BLaER1 (cell line): ENCODE results near the gene SLC9C1.
"Not testable (repeated sequence)": the region's sequence is repeated elsewhere in the genome, so short reads cannot be mapped to it uniquely, and the experiment has no call there.

Experiments
- H3K27ac ChIP-seq: shearing (Covaris generic); formaldehyde crosslinking; 2 replicates; pipeline ENCODE4 v1.8.1; 2022
- H3K27me3 ChIP-seq: shearing (Covaris generic); formaldehyde crosslinking; 2 replicates; pipeline ENCODE4 v1.8.1; 2022
- H3K36me3 ChIP-seq: shearing (Covaris generic); formaldehyde crosslinking; 2 replicates; pipeline ENCODE4 v1.8.1; 2022
- H3K4me1 ChIP-seq: shearing (Covaris generic); formaldehyde crosslinking; 2 replicates; pipeline ENCODE4 v1.8.1; 2022
- H3K4me2 ChIP-seq: shearing (Covaris generic); formaldehyde crosslinking; 2 replicates; pipeline ENCODE4 v1.8.1; 2022
- H3K4me3 ChIP-seq: shearing (Covaris generic); formaldehyde crosslinking; 2 replicates; pipeline ENCODE4 v1.8.1; 2022
- H3K9ac ChIP-seq: shearing (Covaris generic); formaldehyde crosslinking; 2 replicates; pipeline ENCODE4 v1.8.1; 2022
- H3K9me3 ChIP-seq: shearing (Covaris generic); formaldehyde crosslinking; 2 replicates; pipeline ENCODE4 v1.8.1; 2022
- H4K20me1 ChIP-seq: shearing (Covaris generic); formaldehyde crosslinking; 2 replicates; pipeline ENCODE4 v1.8.1; 2022
- Cebpa-rat ChIP-seq: shearing (Covaris generic); IDR thresholded peaks from 2 replicates; pipeline ENCODE4 v1.8.1; 2022

SLC9C1 gene

GRCh38 chr3:112200317-112200666 is 93.7 kb downstream of the SLC9C1 start:
- Histone ChIP-seq H3K4me1 (no peaks in the 10 kb centered on the region), H3K27me3 (no peaks in the 10 kb centered on the region), H3K4me2 (no peak overlapping the region), H3K36me3 (no peaks in the 10 kb centered on the region), H3K27ac (no peak overlapping the region), H3K9me3 (no peaks in the 10 kb centered on the region), H3K4me3 (no peak overlapping the region), H3K9ac (no peak overlapping the region), H4K20me1 (no peaks in the 10 kb centered on the region)
- no peak for TF ChIP-seq Cebpa-rat

GRCh38 chr3:112199622-112200316 is 94.2 kb downstream of the SLC9C1 start:
- Histone ChIP-seq H3K4me3 (no peak overlapping the region), H3K27me3 (no peaks in the 10 kb centered on the region), H3K36me3 (no peaks in the 10 kb centered on the region), H3K4me2 (no peak overlapping the region), H3K9me3 (no peaks in the 10 kb centered on the region), H3K4me1 (no peaks in the 10 kb centered on the region), H4K20me1 (no peaks in the 10 kb centered on the region), H3K27ac (no peak overlapping the region), H3K9ac (no peak overlapping the region)
- no peak for TF ChIP-seq Cebpa-rat

GRCh38 chr3:112197131-112197530 is 96.9 kb downstream of the SLC9C1 start:
- peaks cover 22% of the 10 kb centered on the region for H3K9me3 ChIP-seq
- no peaks in the 10 kb centered on the region for H3K4me1 ChIP-seq
- H3K36me3 ChIP-seq: no peaks in the 10 kb centered on the region
- no peak for TF ChIP-seq Cebpa-rat
- H3K4me3 ChIP-seq: no peak overlapping the region
- no peak overlapping the region for H3K4me2 ChIP-seq
- no peak overlapping the region for H3K9ac ChIP-seq
- H3K27ac ChIP-seq: no peak overlapping the region
- no peaks in the 10 kb centered on the region for H4K20me1 ChIP-seq
- H3K27me3 ChIP-seq: no peaks in the 10 kb centered on the region

GRCh38 chr3:112187300-112187699 is 106.7 kb downstream of the SLC9C1 start:
- Histone ChIP-seq H3K4me1 (no peaks in the 10 kb centered on the region), H3K9ac (no peak overlapping the region), H3K4me3 (no peak overlapping the region)

GRCh38 chr3:112185423-112186035 is 108.5 kb downstream of the SLC9C1 start:
- H3K9ac ChIP-seq, H3K27ac ChIP-seq, H3K4me1 ChIP-seq, H3K36me3 ChIP-seq, H3K27me3 ChIP-seq, H3K4me3 ChIP-seq, H4K20me1 ChIP-seq, H3K9me3 ChIP-seq: not testable (repeated sequence)
- H3K4me2 ChIP-seq: peak overlapping the region; percentile 49

More at GRCh38 chr3:112187300-112187699, 106.7 kb downstream of the SLC9C1 start:
- Histone ChIP-seq H3K27me3 (no peaks in the 10 kb centered on the region), H4K20me1 (no peaks in the 10 kb centered on the region), H3K9me3 (no peaks in the 10 kb centered on the region), H3K27ac (no peak overlapping the region), H3K4me2 (no peak overlapping the region), H3K36me3 (no peaks in the 10 kb centered on the region)
- TF ChIP-seq Cebpa-rat: no peak

- H4K20me1 ChIP-seq: no peaks in the 10 kb centered on the region
- no peak overlapping the region for H3K4me2 ChIP-seq
- H3K27me3 ChIP-seq: no peaks in the 10 kb centered on the region
- H3K4me1 ChIP-seq: no peaks in the 10 kb centered on the region
- no peaks in the 10 kb centered on the region for H3K9me3 ChIP-seq
- H3K27ac ChIP-seq: no peak overlapping the region
- no peak for TF ChIP-seq Cebpa-rat
- no peaks in the 10 kb centered on the region for H3K36me3 ChIP-seq
- H3K9ac ChIP-seq: no peak overlapping the region
- H3K4me3 ChIP-seq: no peak overlapping the region
Measured at GRCh38 chr3:112175646-112176045, 118.4 kb downstream of the SLC9C1 start.

GRCh38 chr3:112175037-112175436 is 119.0 kb downstream of the SLC9C1 start:
- no peak overlapping the region for H3K4me3 ChIP-seq
- H3K36me3 ChIP-seq: no peaks in the 10 kb centered on the region
- H3K27me3 ChIP-seq: no peaks in the 10 kb centered on the region
- no peak overlapping the region for H3K27ac ChIP-seq
- no peaks in the 10 kb centered on the region for H3K9me3 ChIP-seq
- H3K4me1 ChIP-seq: no peaks in the 10 kb centered on the region
- TF ChIP-seq Cebpa-rat: no peak
- H3K9ac ChIP-seq: no peak overlapping the region
- H3K4me2 ChIP-seq: no peak overlapping the region
- H4K20me1 ChIP-seq: no peaks in the 10 kb centered on the region

- Histone ChIP-seq H3K4me2 (no peak overlapping the region), H3K4me1 (no peaks in the 10 kb centered on the region), H3K36me3 (no peaks in the 10 kb centered on the region), H3K9me3 (peaks cover 2% of the 10 kb centered on the region), H3K9ac (no peak overlapping the region), H4K20me1 (no peaks in the 10 kb centered on the region), H3K4me3 (no peak overlapping the region), H3K27ac (no peak overlapping the region), H3K27me3 (no peaks in the 10 kb centered on the region)
- TF ChIP-seq Cebpa-rat: no peak
Measured at GRCh38 chr3:112171144-112171543, 122.9 kb downstream of the SLC9C1 start.

- no peak for TF ChIP-seq Cebpa-rat
- Histone ChIP-seq H3K4me1 (no peaks in the 10 kb centered on the region), H3K4me2 (no peak overlapping the region), H3K36me3 (no peaks in the 10 kb centered on the region), H3K9ac (no peak overlapping the region), H3K9me3 (peaks cover 8% of the 10 kb centered on the region), H3K4me3 (no peak overlapping the region), H4K20me1 (no peaks in the 10 kb centered on the region), H3K27ac (no peak overlapping the region), H3K27me3 (no peaks in the 10 kb centered on the region)
Measured at GRCh38 chr3:112170046-112170445, 124.0 kb downstream of the SLC9C1 start.

- TF ChIP-seq Cebpa-rat: no peak
- Histone ChIP-seq H3K36me3 (no peaks in the 10 kb centered on the region), H3K4me3 (no peak overlapping the region), H3K27ac (no peak overlapping the region), H3K27me3 (no peaks in the 10 kb centered on the region), H3K9me3 (peaks cover 8% of the 10 kb centered on the region), H3K4me2 (no peak overlapping the region), H3K4me1 (no peaks in the 10 kb centered on the region), H3K9ac (no peak overlapping the region), H4K20me1 (no peaks in the 10 kb centered on the region)
Measured at GRCh38 chr3:112167758-112168157, 126.3 kb downstream of the SLC9C1 start.
